GM21515 (cell line): ENCODE measurements around the gene FGFR1OP2.
"Not testable (repeated sequence)": the region's sequence is repeated elsewhere in the genome, so short reads cannot be mapped to it uniquely, and the experiment has no call there.

Experiments
- ATAC-seq: cut with Tn5 transposase; IDR thresholded peaks from one replicate; pipeline ENCODE4 v1.9.1; 2021; ENCODE audit not compliant: unreplicated experiment

FGFR1OP2 gene

DNA sequence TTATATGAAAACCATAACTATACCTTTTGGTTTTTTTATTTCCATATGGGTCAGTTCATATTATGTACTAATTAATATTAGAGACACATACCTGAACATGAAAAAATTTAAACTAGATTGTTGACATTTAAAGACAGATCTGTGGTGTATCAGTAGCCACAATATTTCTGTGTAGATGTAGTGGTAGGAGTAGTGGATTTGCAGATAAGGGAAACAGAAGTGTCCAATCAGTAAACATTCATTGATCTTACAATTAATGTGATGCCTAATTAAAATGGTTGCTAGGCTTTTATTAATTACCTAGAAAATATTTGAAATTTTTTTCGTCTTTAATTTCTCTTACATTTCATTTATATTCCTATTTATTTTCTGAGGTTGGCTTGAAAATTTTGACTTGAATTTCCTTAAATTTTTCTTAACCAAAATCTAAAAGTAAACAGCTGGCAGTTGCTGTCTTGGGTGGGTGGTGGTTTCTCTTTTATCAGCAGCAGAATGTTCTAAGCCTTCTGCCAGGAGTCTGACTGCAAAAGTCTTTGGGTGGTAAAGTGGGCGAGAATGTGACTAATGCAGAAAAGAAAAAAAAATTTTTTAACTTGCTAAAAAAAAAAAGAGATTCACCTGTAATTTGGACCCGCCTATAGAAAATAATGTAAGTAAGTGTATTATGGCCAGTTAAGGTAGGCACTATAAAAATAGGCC, 2.4 kb downstream of the FGFR1OP2 start:
- ATAC-seq = no peak

DNA sequence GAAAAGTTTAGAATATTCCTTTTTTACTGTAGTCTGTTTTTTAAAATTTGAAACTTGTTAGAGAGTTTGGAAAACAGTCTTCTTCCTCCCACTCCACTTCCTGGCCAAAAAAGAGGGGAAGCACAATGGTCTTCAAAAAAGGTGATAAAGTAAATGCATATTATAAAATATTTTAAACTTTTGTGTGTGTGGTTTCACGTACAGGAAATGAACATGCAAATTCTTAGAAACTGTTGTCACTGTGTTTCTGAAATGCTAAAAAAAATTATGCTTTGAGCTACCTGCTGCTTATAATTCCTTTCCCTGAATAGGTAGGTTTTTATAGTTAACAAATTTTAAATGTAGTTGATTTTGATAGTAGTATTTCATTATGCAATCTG, 2.9 kb downstream of the FGFR1OP2 start:
- ATAC-seq = no peak

DNA sequence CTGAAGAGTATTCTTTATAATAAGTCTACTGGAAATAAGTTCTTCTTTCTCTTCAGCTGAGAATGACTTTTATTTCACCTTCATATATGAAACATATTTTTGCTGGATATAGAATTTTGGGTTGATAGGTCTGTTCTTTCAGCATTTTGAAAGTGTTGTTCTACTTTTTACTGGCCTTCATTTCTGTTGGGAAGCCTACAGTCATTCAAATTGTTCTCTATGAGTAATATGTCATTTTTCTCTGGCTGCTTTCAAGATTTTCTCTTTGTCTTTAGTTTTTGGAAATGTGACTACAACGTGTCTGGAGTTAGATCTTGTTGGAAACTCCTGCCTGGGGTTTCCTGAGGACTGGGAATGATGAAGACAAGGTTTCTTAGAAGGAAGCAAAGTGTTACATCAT, 10.0 kb downstream of the FGFR1OP2 start:
- no peak for ATAC-seq

DNA sequence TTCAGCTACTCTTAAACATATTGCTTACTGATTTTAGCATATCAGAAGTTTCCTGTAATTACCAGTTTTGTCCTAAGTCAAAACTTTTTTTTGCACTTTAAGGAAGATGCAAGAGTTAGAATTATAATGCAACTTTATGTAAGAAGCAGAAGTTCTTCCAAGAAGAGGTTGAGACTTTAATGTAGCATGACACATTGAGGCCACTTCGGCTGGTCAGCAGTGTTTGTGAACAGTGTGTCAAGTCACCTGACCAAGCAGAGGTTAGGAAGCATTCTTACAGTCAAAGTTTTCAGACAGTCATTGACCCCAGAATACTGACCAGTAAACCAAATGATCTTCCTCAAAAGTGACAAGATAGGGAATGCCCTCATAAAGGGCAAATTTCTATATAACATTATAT, 15.2 kb downstream of the FGFR1OP2 start:
- ATAC-seq = no peak

DNA sequence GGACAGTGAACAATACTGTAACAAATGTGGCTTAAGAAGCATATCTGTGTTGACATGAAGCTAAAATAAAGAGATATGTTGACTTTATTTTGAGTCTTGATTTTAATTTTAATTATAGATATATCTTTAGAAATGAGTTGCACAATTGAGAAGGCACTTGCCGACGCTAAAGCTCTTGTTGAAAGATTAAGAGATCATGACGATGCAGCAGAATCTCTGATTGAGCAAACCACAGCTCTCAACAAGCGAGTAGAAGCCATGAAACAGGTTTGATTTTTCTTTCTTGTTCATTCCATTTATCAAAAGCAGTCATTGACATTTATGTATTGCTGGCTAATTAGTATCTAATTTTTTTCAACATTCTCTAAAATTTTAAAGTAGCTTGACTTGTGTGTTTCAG, 15.8 kb downstream of the FGFR1OP2 start:
- no peak for ATAC-seq

DNA sequence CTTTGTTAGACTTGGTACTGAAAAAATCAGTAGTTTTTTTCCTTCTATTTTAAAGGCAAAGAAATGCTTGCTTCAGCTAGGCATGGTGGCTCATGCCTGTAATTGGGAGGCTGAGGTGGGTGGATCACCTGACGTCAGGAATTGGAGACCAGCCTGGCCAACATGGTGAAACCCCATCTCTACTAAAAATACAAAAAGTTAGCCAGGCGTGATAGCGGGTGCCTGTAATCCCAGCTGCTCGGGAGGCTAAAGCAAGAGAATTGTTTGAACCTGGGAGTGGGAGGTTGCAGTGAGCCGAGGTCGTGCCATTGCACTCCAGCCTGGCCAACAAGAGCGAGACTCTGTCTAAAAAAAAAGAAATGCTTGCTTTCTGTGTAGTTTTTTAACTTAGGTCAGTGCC, 23.1 kb downstream of the FGFR1OP2 start:
- ATAC-seq = not testable (repeated sequence)

DNA sequence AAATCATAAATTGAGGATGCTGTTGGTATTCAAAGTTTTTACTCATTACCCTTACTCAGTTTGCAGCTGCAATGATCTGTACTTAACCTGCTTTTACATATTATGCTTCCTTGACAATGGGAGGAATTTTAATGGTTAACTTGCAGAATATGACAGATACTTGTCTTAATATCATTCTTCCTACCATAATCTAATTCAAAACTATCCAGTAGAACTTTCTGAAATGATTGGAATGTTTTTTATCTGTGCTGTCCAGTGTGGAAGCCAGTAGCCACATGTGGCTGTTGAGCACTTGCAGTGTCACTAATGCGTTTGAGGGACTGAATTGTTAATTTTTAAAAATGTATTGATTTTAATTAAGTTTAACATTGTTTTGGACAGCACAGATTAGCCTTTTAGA, 23.5 kb downstream of the FGFR1OP2 start:
- ATAC-seq = no peak

DNA sequence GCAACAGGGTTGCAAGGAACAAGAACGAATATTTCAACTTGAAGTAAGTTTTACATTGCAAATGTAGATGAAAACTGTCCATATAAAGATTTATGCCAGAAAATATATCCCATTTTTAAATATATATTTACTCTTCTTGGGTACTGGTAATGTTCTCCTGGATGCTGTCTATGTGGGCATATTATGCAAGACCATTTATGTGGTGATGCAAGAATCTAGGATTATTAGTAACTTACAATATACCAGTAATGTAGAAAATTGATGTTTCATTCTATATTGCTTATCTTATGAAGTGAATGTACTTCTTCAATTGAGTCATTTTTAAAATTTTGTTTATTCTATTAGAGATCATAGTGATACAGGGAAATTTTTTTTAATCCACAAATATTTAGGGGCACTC, 25.1 kb downstream of the FGFR1OP2 start:
- no peak for ATAC-seq

DNA sequence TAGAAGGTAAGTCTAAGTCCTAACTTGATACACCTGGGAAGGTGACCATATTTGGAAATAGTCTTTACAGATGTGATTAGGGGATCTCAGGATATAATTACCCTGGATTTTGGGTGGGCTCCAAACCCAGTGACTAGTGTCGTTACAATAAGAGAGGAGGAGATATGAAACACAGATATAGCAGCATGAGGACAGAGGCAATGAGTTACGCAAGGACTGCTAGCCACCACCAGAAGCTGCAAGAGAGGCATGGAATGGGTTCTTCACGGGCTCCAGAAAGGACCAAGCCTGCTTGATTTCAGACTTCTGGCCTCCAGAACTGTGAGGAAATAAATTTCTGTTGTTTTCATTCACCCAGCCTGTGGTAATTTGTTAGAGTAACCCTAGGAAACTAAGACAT, 28.6 kb downstream of the FGFR1OP2 start:
- no peak for ATAC-seq

DNA sequence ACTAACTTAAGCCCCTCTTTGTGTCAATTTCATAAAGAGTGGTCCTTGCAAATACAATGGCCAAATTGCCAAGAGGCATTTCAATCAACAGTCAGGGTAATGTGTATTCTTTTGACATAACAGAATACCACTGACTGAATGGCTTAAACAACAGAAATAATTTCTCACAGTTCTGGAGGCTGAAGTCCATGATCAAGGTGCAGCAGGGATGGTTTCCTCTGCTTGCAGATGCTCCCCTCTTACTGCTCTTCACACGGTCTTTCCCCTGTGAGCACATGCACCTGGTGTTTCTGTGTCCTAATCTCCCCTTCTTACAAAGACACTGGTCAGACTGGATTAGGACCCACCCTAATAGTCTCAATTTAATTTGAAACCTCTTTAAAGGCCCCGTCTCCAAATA, 31.9 kb downstream of the FGFR1OP2 start:
- ATAC-seq = no peak

DNA sequence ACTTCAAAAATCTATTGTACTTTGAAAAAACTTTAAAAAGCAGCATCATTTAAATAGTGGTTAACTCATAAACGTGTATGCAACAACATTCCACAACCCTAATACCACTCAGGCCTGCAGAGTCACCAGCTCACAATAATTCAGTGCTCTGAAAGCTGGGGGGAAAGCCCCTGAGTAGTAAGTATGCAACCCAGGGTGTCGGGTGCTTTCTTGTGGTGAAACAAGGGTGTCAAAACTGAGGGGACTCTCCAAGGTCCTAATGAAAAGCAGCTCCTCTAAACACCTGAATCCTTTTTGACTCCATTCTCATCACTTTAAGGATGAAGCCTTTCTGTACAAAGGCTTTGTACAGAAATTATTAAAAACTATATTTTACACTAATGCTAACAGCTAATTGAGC, 33.7 kb downstream of the FGFR1OP2 start:
- peak; percentile 88 for ATAC-seq

DNA sequence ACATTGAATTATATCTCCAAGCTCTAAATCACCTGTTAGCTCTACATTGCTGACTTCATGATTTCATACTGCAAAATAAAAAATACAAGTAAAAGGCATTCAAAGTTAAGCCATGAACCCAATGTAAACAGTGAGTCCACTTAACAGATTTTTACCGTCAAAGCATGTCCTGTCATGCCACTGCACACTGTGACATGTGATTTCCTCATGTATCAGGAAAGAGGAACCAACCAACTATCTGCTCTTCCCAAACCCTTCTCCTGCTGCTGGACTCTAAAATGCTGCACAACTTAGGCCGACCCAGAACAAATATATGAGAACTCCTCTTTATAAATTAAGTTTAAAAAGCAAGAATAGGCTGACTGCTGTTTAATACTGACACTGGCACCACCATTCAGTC, 38.4 kb downstream of the FGFR1OP2 start:
- ATAC-seq = no peak

DNA sequence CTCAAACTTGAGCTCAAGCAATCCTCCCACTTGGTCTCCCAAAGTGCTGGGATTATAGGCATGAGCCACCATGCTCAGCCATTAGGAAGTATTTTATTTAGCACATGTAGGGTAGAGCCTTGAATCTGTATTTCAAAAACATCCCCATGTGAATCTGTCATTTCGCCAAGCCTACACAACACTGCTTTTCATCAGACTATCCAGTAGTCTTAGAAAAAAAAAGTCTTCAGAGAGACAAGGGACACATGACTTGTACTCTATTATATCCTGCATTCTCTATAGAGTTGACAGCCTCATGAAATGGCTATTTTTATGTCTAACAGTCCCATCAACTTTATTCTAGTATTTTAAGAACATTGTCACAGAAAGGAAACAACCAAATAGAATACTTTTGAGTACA, 40.5 kb downstream of the FGFR1OP2 start:
- no peak for ATAC-seq

DNA sequence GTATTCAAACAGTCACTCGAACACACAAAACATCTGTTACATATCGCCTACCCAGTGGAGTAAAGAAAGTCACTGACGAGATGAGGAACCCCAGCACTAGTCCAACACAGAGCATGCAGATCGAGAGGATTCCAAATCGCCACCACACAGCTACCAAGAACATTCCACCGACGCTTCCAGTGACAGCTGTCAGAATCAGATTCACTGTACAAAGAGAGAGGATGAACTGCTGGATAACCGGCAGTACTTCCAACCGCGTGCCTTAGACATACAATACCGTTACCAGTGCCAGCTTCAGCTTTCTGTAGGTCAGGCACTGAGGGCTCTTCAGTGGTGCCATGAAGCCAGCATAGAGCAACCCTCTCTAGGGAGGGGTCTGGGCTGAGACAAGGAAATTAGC, 41.5 kb downstream of the FGFR1OP2 start:
- ATAC-seq = no peak

DNA sequence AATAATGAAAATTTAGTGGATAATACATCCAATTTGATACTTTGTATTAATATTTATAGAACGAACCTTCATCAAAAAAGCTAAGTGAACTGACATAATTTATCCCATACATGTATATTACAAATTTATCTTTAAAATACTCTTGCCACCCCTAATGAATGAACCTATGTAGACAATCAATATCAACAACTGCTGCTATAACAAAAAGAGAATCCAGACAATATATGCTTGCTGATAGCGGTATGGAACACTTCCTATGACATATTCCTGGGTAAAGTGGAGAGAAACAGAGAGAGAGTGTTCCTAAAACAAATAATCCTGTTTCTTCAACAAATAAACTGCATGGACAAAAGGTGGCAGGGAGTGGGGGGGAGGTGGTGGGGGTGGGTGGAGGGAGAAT, 44.6 kb downstream of the FGFR1OP2 start:
- no peak for ATAC-seq

DNA sequence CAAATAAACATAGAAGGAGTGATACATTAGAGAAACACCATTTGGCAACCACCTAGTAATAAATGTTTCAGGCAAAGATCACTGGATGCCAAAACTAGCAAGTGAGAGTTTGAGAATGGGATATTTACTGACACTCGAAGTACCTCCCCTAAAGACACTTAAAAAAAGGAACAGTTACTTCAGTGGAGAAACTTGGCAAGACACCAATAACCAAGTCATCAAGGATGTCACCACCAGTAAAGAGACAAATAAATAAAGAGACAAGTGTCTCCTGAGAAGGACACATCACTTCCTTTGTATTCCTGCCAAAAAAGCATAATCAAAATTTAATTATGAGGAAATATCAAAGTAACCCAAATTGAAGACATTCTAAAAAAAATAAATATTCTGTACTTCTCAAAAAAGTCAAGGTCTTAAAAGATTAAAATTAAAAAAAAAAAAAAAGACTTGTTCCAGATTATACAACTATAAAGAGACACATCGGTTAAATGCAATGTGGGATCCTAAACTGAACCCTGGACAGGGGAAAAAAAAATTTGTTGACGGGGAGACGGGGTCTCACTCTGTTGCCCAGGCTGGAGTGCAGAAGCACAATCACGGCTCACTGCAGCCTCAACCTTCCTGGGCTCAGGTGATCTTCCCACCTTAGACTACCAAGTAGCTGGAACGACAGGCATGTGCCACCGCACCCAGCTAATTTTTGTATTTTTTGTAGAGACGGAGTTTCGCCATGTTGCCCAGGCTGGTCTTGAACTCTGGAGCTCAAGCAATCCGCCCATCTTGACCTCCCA, 49.6 kb downstream of the FGFR1OP2 start:
- no peak for ATAC-seq

DNA sequence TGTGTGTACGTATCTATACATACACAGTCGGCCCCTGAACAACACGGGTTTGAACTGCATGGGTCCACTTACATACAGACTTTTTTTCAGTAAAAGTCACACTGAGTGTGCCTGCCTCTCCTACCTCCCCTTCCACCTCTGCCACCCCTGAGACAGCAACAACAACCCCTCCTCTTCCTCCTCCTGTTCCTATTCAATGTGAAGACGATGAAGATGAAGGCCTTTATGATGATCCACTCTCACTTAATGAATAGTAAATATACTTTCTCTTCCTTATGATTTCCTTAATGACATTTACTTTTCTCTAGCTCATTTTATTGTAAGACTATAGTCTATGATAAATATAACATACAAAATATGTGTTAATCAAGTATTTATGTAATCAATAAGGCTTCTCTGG, 50.4 kb downstream of the FGFR1OP2 start:
- no peak for ATAC-seq

DNA sequence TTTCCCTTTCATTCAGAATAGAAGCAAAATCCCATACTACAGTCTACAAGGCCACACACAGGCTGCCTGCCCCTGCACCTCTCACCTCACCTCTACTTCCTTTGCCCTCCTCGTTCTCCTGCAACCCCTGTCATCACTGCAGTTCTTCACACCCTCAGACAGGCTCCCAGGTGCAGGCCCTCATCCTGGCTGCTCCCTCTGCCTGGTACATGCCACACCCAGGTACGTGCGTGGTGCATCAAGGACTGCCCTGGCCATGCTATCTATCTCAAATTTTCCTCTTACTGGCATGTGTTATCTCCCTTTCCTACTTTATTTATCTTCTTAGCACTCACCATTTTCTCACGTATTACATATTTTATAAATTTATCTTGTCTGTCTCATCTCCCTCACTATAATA, 51.6 kb downstream of the FGFR1OP2 start:
- no peak for ATAC-seq

DNA sequence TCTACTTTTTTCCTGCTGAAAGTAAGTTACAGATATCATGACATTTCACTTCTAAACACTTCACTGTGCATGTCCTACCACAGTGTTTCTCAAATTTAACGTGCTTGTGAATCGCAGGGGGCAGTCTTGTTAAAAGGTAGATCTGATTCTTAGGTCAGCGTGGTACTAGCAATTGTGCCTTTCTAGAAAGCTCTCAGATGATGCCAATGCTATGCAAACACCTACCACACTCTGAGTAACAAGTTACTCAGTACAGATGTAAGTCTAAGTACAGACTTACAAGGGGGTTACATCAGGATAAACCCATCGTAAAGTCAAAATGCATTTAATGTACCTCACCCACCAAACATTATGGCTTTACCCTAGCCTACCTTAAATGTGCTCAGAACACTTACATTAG, 53.6 kb downstream of the FGFR1OP2 start:
- ATAC-seq = no peak

DNA sequence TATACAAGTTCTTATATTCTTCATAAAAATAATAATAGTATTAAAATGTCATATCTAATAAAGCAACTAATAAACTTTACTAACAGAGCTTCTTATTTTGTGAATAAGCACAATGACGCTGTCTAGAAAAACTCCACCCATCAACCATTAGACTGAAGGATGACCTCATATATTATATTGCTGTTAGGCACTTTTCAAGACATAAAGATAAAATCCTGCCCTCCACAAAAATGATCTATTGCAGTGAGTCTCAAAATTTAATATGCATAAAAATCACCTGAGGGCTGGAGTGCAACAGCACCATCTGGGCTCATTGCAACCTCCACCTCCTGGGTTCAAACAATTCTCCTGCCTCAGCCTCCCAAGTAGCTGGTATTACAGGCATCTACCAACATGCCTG, 55.8 kb downstream of the FGFR1OP2 start:
- ATAC-seq = no peak

DNA sequence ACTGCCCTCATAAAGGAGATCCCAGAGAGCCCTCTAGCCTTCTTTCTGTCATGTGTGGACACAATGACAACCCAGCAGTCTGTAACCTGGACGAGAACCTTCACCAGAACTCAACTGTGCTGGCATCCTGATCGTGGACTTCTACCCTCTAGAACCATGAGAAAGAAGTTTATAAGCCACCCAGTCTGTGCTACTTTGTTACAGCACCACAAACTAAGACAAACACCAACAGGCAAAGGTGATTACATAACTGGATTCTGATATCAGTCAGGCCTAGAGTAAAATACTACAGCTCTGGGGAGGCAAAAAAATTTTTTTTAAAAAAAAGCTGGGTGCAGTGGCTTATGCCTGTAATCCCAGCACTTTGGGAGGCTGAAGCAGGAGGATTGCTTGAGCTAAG, 57.4 kb downstream of the FGFR1OP2 start:
- ATAC-seq = no peak

DNA sequence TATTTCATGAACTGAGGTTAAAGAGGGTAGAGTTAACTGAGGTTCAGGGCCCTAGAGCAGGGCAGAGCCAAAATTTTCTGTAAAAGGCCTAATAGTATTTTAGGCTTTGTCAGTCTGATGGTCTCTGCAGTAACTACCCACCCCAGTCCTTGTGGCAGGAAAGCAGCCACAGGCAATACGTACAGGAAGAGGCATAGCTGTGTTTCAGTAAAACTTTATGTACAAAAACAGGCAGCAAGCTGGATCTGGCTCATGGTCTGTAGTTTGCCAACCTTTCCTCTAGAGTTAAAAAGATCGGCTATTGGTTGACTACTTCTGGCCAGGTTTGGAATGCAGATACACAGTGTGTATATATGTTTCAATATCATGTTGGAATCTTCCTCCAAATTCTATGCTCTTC, 58.7 kb downstream of the FGFR1OP2 start:
- ATAC-seq = no peak

DNA sequence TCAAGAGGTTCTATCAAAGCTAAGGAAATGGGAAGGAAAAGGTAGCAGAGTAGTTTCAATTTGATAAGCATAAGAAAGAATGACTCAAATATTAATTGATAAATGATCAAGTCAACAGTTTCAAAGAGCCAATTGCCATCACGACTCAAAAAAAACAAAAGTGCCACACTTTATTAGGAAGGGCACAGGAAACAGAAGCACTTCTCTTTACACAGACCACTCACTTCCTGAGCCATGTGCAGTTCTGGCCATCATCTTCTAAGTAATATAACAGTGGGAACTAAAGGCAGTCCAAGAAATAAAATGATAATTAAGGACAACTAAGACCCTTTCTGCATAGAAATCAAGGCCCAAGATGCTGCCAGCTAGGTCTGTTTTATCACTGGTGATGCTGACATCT, 62.7 kb downstream of the FGFR1OP2 start:
- no peak for ATAC-seq
